PC-3 (cell line): Measurements from ENCODE around the gene SYVN1. TPM values are rescaled to one million over a fixed set of nuclear protein-coding genes. Genes with fewer than 3 reads are reported as not detected.

Experiments used
- ATAC-seq: fragments of 200-7000 bp; cut with Tn5 transposase; 2 replicates; pipeline ENCODE4 v1.9.1; 2020; ENCODE audit warnings: mild to moderate bottlenecking, moderate library complexity
- BruUV-seq: library from RNA; stranded (reverse); fragments of 400-500 nt; replicated peaks from 2 replicates; lab custom pipeline; 2021; lab: Mats Ljungman, UMichigan
- CTCF ChIA-PET: fragments of 300-600 bp; sonication (Branson Sonifier 250); formaldehyde crosslinking; loops from one replicate; lab custom pipeline; 2022; ENCODE audit warnings: antibody characterized with exemption; lab: Charles Lee
- POLR2A ChIA-PET: fragments of 300-600 bp; sonication (Branson Sonifier 250); formaldehyde crosslinking; loops from one replicate; lab custom pipeline; 2022; ENCODE audit warnings: antibody characterized with exemption; ENCODE audit not compliant: unreplicated experiment; lab: Charles Lee
- DNase-seq: peaks from one replicate; pipeline ENCODE4 v3.0.0-alpha.2; 2015
- H2AFZ ChIP-seq: fragments of 300-600 bp; sonication (generic); 2 replicates; pipeline ENCODE4 v1.6.0; 2016; ENCODE audit warnings: antibody characterized with exemption, low read length
- H3F3A ChIP-seq: fragments of 300-600 bp; sonication (generic); one replicate; pipeline ENCODE4 v1.6.0; 2017; ENCODE audit warnings: antibody characterized with exemption, low read length, control low read depth, mild to moderate bottlenecking; ENCODE audit not compliant: unreplicated experiment
- H3K27ac ChIP-seq: fragments of 300-600 bp; sonication (generic); 2 replicates; pipeline ENCODE4 v1.5.1; 2016; ENCODE audit warnings: mild to moderate bottlenecking, low read length
- H3K27me3 ChIP-seq: fragments of 300-600 bp; sonication (generic); 2 replicates; pipeline ENCODE4 v1.6.1; 2016; ENCODE audit warnings: low read length, mixed read lengths
- H3K36me3 ChIP-seq: fragments of 300-600 bp; sonication (generic); 2 replicates; pipeline ENCODE4 v1.6.1; 2016; ENCODE audit warnings: low read depth, mixed run types, low read length, mixed read lengths
- H3K4me1 ChIP-seq: fragments of 300-600 bp; sonication (generic); 2 replicates; pipeline ENCODE4 v1.5.1; 2016; ENCODE audit warnings: low read length; ENCODE audit not compliant: insufficient read depth
- H3K4me2 ChIP-seq: fragments of 300-600 bp; sonication (generic); 2 replicates; pipeline ENCODE4 v1.6.0; 2016; ENCODE audit warnings: low read length
- H3K4me3 ChIP-seq: fragments of 300-600 bp; sonication (generic); 2 replicates; pipeline ENCODE4 v1.5.1; 2016; ENCODE audit warnings: mild to moderate bottlenecking, low read length, mixed read lengths
- H3K79me2 ChIP-seq: fragments of 300-600 bp; sonication (generic); 2 replicates; pipeline ENCODE4 v1.6.1; 2017; ENCODE audit warnings: low read length, mixed read lengths
- H3K9ac ChIP-seq: fragments of 300-600 bp; sonication (generic); 2 replicates; pipeline ENCODE4 v1.6.0; 2016; ENCODE audit warnings: mild to moderate bottlenecking, low read length
- H3K9me2 ChIP-seq: fragments of 300-600 bp; sonication (generic); replicated peaks from 2 replicates; pipeline ENCODE4 v1.6.1; 2016; ENCODE audit warnings: mixed run types, low read length, mixed read lengths
- H3K9me3 ChIP-seq: fragments of 300-600 bp; sonication (generic); 2 replicates; pipeline ENCODE4 v1.6.1; 2016; ENCODE audit warnings: low read length, mixed read lengths
- H4K20me1 ChIP-seq: fragments of 300-600 bp; sonication (generic); 2 replicates; pipeline ENCODE4 v1.6.1; 2016; ENCODE audit warnings: low read length, mixed read lengths
- EZH2 ChIP-seq: fragments of 300-600 bp; sonication (generic); IDR thresholded peaks from one replicate; pipeline ENCODE4 v1.6.1; 2017; ENCODE audit warnings: antibody characterized with exemption, mild to moderate bottlenecking, low read length; ENCODE audit not compliant: unreplicated experiment
- EZH2phosphoT487 ChIP-seq: fragments of 300-600 bp; sonication (generic); IDR thresholded peaks from 2 replicates; pipeline ENCODE4 v1.6.1; 2018; ENCODE audit warnings: mild to moderate bottlenecking, antibody characterized with exemption, low read length, borderline replicate concordance
- intact Hi-C: fragments of 100-400 bp; cut with micrococcal nuclease; formaldehyde crosslinking; loops from 2 replicates; pipeline ENCODE4 v1.9.0; 2023
- total RNA-seq: library from RNA; depleted of rRNA; stranded (reverse); fragments of >200 nt; gene quantifications from 2 replicates; pipeline ENCODE4 v1.2.3, GENCODE V29; 2014
- TF ChIP-seq, protein P1 (sequence below): fragments of 300-600 bp; sonication (generic); conservative IDR thresholded peaks from 2 replicates; pipeline ENCODE4 v1.5.1; 2017; ENCODE audit warnings: antibody characterized with exemption, low read depth, mild to moderate bottlenecking, low read length

The SYVN1 gene
- total RNA-seq, 1 experiment from 2014 or later: 22.3 TPM

GRCh38 chr11:65128182-65129145 lies 5.9 kb downstream of the SYVN1 start:
- BruUV-seq: no TSS peak
- no peaks in the 10 kb centered on the region for H3K9me3 ChIP-seq
- no peak overlapping the region for H3K9ac ChIP-seq
- no peak for DNase-seq
- no peaks in the 10 kb centered on the region for H3K27me3 ChIP-seq
- no peak overlapping the region for H3K4me3 ChIP-seq
- no peak for ATAC-seq
- ChIA-PET CTCF (no interaction called here), POLR2A (interaction anchor here (0.5 to 0.6 kb wide), 2 partner anchors 47 to 205 kb away, joined by 5 to 18 read pairs; partner anchors contain the start of gene DPF2)
- H3F3A ChIP-seq: no peaks in the 10 kb centered on the region
- H3K36me3 ChIP-seq: peaks cover 53% of the 10 kb centered on the region; the same call in 1 of the 2 replicates
- intact Hi-C loops: no loop called here
- H3K4me2 ChIP-seq: no peak overlapping the region
- H3K27ac ChIP-seq: no peak overlapping the region
- TF ChIP-seq EZH2 (no peak), EZH2phosphoT487 (no peak)
- TF ChIP-seq, protein P1, sequence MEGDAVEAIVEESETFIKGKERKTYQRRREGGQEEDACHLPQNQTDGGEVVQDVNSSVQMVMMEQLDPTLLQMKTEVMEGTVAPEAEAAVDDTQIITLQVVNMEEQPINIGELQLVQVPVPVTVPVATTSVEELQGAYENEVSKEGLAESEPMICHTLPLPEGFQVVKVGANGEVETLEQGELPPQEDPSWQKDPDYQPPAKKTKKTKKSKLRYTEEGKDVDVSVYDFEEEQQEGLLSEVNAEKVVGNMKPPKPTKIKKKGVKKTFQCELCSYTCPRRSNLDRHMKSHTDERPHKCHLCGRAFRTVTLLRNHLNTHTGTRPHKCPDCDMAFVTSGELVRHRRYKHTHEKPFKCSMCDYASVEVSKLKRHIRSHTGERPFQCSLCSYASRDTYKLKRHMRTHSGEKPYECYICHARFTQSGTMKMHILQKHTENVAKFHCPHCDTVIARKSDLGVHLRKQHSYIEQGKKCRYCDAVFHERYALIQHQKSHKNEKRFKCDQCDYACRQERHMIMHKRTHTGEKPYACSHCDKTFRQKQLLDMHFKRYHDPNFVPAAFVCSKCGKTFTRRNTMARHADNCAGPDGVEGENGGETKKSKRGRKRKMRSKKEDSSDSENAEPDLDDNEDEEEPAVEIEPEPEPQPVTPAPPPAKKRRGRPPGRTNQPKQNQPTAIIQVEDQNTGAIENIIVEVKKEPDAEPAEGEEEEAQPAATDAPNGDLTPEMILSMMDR: no peak
- H3K9me2 ChIP-seq: no peaks in the 10 kb centered on the region
- H3K4me1 ChIP-seq: peaks cover 15% of the 10 kb centered on the region
- H2AFZ ChIP-seq: no peak overlapping the region
- H4K20me1 ChIP-seq: no peaks in the 10 kb centered on the region; the same call in 1 of the 2 replicates
- peaks cover 42% of the 10 kb centered on the region for H3K79me2 ChIP-seq

DNA sequence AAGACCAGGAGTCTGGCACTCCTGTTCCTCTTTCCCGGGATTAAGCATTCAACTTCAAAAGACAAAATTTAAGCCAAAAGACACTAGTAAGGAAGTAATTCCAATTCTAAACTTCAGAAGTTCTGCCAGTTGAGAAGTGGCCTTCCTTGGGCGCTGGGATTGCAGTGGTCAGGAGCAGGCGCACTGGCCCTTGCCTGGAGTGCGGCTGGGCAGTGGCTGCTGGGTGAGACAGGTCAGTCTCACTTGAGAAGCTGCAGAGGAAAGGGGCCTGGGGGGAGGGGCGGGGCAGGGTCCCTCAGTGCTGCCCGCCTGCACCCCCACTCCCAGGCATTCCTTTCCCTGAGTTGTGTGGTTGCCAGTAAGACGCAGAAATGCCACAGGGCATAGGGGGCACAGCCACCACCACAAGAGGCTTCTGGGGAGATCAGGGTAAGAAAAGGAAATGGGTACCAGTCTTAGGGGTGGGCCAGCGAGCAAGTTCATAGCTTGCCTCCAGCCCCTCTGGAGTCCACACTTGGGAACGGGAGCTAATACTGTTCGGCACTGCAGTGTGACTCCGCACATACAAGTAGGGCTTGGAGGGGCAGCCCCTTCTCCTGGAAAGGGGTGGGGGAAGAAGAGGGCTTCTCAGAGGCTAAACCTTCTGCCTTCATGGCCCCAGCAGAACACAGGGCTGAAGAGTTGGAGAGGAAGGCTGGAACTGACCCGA lies 6.7 kb downstream of the SYVN1 start:
- H2AFZ ChIP-seq: no peak overlapping the region
- no peak overlapping the region for H3K9ac ChIP-seq
- intact Hi-C loops: no loop called here
- CTCF ChIA-PET: no interaction called here
- peaks cover 12% of the 10 kb centered on the region for H3K4me1 ChIP-seq
- ATAC-seq: no peak
- no peaks in the 10 kb centered on the region for H3K27me3 ChIP-seq
- H3F3A ChIP-seq: no peaks in the 10 kb centered on the region
- no peaks in the 10 kb centered on the region for H3K9me3 ChIP-seq
- H4K20me1 ChIP-seq: no peaks in the 10 kb centered on the region
- BruUV-seq: no TSS peak
- H3K4me2 ChIP-seq: no peak overlapping the region
- POLR2A ChIA-PET: interaction anchor here (0.5 to 0.6 kb wide), 2 partner anchors 48 to 206 kb away, joined by 5 to 18 read pairs; partner anchors contain the start of gene DPF2
- H3K9me2 ChIP-seq: no peaks in the 10 kb centered on the region
- H3K79me2 ChIP-seq: peaks cover 42% of the 10 kb centered on the region
- no peak overlapping the region for H3K27ac ChIP-seq
- DNase-seq: no peak
- no peak overlapping the region for H3K4me3 ChIP-seq
- H3K36me3 ChIP-seq: peaks cover 50% of the 10 kb centered on the region; the same call in 1 of the 2 replicates
- TF ChIP-seq, protein P1: no peak
- TF ChIP-seq EZH2 (no peak), EZH2phosphoT487 (no peak)
